ENCODE data around the gene DGKI. TPM values are rescaled to one million over a fixed set of nuclear protein-coding genes. Genes with fewer than 3 reads are reported as not detected.

The DGKI gene
- total RNA-seq, 1 experiment from 2014 or later = 0.79 TPM

DNA sequence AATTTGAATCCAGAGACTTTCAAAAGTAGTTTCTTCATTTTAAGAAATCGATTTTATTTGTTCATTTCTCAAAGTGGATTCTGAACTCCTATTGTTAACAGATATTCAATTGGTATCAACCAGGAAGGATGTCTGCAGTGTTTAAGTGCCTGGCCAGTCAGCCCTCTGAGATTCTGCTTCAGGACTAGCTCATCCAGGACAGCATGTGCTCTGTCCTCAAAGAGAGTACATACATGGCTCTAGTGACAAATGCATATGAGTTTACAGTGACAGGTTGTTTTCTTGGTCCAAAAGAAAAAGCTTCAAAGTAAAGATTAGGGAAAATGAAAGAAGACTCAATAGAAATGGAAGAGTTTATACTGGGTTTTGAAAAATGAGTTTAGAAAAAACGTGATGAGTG lies 494.8 kb downstream of the DGKI start (continued):
- TF ChIP-seq KAT7 (CRISPR knock-in tag; IDR thresholded peaks at IDR 0.05; ENCODE audit: borderline replicate concordance) (no peak), RORB (CRISPR knock-in tag; IDR thresholded peaks at IDR 0.05) (no peak)
- TF ChIP-seq, protein P1, sequence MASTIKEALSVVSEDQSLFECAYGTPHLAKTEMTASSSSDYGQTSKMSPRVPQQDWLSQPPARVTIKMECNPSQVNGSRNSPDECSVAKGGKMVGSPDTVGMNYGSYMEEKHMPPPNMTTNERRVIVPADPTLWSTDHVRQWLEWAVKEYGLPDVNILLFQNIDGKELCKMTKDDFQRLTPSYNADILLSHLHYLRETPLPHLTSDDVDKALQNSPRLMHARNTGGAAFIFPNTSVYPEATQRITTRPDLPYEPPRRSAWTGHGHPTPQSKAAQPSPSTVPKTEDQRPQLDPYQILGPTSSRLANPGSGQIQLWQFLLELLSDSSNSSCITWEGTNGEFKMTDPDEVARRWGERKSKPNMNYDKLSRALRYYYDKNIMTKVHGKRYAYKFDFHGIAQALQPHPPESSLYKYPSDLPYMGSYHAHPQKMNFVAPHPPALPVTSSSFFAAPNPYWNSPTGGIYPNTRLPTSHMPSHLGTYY (CRISPR knock-in tag; IDR thresholded peaks at IDR 0.05) = no peak

DNA sequence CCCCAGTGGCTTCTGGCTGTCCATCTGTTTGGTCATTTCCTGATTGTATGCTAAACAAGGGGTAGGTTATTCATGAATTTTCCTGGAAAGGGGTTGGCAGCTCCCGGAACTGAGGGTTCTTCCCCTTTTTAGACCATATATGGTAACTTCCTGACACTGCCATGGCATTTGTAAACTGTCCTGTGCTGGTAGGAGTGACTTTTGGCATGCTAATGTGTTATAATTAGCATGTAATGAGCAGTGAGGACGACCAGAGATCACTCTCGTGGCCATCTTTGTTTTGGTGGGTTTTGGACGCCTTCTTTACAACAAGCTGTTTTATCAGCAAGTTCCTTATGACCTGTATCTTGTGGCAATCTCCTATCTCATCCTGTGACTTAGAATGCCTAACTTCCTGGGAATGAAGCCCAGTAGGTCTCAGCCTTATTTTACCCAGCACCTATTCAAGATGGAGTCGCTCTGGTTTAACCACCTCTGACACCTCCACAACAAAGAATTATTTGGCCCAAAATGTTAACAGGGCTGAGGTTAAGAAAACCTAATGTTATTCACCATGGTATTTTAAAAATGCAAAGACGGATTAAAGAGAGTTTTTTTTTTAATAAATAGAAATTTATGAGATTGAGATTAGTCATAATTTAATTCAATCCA lies 500.9 kb downstream of the DGKI start:
- POLR2A ChIA-PET = no interaction called here
- CTCF ChIA-PET = no interaction called here
- Mint-ChIP-seq H3K9me3 (peaks cover 3% of the 10 kb centered on the region), H3K4me1 (peaks cover 55% of the 10 kb centered on the region), H3K27ac (no peak overlapping the region), H3K36me3 (no peaks in the 10 kb centered on the region), H3K27me3 (ENCODE audit: low read depth) (peaks cover 19% of the 10 kb centered on the region), H3K4me3 (no peak overlapping the region)
- ATAC-seq (peak; percentile 10; the same call in 1 of the 2 replicates), DNase-seq (ENCODE audit: low spot score) (no peak)
- peak; percentile 64; the same call in 1 of the 2 replicates for TF ChIP-seq MXD4 (CRISPR knock-in tag; IDR thresholded peaks at IDR 0.05; ENCODE audit: borderline replicate concordance)
- TF ChIP-seq ZNF121 (CRISPR knock-in tag; IDR thresholded peaks at IDR 0.05) = no peak
- TF ChIP-seq, protein P2, sequence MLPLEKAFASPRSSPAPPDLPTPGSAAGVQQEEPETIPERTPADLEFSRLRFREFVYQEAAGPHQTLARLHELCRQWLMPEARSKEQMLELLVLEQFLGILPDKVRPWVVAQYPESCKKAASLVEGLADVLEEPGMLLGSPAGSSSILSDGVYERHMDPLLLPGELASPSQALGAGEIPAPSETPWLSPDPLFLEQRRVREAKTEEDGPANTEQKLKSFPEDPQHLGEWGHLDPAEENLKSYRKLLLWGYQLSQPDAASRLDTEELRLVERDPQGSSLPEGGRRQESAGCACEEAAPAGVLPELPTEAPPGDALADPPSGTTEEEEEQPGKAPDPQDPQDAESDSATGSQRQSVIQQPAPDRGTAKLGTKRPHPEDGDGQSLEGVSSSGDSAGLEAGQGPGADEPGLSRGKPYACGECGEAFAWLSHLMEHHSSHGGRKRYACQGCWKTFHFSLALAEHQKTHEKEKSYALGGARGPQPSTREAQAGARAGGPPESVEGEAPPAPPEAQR (CRISPR knock-in tag; IDR thresholded peaks at IDR 0.05) = peak; percentile 70; the same call in 1 of the 2 replicates
- TF ChIP-seq, protein P3, sequence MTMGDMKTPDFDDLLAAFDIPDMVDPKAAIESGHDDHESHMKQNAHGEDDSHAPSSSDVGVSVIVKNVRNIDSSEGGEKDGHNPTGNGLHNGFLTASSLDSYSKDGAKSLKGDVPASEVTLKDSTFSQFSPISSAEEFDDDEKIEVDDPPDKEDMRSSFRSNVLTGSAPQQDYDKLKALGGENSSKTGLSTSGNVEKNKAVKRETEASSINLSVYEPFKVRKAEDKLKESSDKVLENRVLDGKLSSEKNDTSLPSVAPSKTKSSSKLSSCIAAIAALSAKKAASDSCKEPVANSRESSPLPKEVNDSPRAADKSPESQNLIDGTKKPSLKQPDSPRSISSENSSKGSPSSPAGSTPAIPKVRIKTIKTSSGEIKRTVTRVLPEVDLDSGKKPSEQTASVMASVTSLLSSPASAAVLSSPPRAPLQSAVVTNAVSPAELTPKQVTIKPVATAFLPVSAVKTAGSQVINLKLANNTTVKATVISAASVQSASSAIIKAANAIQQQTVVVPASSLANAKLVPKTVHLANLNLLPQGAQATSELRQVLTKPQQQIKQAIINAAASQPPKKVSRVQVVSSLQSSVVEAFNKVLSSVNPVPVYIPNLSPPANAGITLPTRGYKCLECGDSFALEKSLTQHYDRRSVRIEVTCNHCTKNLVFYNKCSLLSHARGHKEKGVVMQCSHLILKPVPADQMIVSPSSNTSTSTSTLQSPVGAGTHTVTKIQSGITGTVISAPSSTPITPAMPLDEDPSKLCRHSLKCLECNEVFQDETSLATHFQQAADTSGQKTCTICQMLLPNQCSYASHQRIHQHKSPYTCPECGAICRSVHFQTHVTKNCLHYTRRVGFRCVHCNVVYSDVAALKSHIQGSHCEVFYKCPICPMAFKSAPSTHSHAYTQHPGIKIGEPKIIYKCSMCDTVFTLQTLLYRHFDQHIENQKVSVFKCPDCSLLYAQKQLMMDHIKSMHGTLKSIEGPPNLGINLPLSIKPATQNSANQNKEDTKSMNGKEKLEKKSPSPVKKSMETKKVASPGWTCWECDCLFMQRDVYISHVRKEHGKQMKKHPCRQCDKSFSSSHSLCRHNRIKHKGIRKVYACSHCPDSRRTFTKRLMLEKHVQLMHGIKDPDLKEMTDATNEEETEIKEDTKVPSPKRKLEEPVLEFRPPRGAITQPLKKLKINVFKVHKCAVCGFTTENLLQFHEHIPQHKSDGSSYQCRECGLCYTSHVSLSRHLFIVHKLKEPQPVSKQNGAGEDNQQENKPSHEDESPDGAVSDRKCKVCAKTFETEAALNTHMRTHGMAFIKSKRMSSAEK (CRISPR knock-in tag; IDR thresholded peaks at IDR 0.05; ENCODE audit: borderline replicate concordance) = 0 out of 2 replicates have a peak, but pooled peaks have one; percentile 26

DNA sequence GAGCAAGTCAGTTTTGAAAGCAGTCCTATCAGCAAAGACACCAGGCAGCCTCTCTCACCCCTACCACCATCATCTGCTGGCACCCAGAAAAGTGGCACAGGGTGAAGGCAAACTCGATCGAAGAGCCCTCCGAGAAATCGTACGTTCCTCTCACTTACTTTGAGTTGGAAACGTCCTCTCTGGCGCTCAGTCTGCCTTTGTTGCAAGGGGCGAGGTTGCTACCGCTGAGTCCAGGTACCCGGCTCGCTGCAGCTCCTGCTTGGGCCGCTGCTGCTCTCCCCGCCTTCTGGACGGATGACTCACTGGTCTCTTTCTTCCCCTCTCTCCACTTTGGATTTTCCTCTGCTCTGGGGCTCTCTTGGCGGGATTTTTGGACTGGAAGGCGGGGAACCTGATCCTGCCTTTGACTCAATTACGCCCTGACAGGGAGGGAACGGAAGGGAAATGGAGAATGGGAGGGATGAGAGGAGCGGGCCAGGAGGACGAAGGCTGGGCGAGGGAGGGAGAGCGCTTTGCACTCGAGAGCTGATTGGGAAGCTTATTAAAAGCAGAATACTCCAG lies 503.4 kb downstream of the DGKI start, which contains the start of gene PTN:
Gene PTN (minus strand): TSS at position 453 of the 561 bp plus-strand sequence. CDS start 88,760 bp downstream, outside the sequence.
- peak; percentile 62 for DNase-seq (ENCODE audit: low spot score)
- H3K4me1 Mint-ChIP-seq = peaks cover 61% of the 10 kb centered on the region
- ATAC-seq = peak; percentile 92
- POLR2A ChIA-PET = no interaction called here
- H3K4me3 Mint-ChIP-seq = peak within 1 kb of the TSS; percentile 83
- H3K36me3 Mint-ChIP-seq = no peaks in the 10 kb centered on the region
- H3K9me3 Mint-ChIP-seq = peaks cover 3% of the 10 kb centered on the region
- CTCF ChIA-PET = interaction anchor here (0.8 to 3.7 kb wide), 6 partner anchors 9 to 248 kb away, joined by 3 to 27 read pairs (median 5); no protein-coding TSS in a partner anchor
- H3K27me3 Mint-ChIP-seq (ENCODE audit: low read depth) = peaks cover 19% of the 10 kb centered on the region
- H3K27ac Mint-ChIP-seq = peak within 1 kb of the TSS; percentile 55
- TF ChIP-seq TEAD1 (CRISPR knock-in tag; IDR thresholded peaks at IDR 0.05) = peak; percentile 48; the same call in 1 of the 2 replicates
- peak; percentile 80; the same call in 1 of the 2 replicates for TF ChIP-seq ETV6 (CRISPR knock-in tag; IDR thresholded peaks at IDR 0.05)
- TF ChIP-seq, protein P4, sequence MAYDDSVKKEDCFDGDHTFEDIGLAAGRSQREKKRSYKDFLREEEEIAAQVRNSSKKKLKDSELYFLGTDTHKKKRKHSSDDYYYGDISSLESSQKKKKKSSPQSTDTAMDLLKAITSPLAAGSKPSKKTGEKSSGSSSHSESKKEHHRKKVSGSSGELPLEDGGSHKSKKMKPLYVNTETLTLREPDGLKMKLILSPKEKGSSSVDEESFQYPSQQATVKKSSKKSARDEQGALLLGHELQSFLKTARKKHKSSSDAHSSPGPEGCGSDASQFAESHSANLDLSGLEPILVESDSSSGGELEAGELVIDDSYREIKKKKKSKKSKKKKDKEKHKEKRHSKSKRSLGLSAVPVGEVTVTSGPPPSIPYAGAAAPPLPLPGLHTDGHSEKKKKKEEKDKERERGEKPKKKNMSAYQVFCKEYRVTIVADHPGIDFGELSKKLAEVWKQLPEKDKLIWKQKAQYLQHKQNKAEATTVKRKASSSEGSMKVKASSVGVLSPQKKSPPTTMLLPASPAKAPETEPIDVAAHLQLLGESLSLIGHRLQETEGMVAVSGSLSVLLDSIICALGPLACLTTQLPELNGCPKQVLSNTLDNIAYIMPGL (CRISPR knock-in tag; IDR thresholded peaks at IDR 0.05) = peak; percentile 42; the same call in 1 of the 2 replicates
- TF ChIP-seq, protein P5, sequence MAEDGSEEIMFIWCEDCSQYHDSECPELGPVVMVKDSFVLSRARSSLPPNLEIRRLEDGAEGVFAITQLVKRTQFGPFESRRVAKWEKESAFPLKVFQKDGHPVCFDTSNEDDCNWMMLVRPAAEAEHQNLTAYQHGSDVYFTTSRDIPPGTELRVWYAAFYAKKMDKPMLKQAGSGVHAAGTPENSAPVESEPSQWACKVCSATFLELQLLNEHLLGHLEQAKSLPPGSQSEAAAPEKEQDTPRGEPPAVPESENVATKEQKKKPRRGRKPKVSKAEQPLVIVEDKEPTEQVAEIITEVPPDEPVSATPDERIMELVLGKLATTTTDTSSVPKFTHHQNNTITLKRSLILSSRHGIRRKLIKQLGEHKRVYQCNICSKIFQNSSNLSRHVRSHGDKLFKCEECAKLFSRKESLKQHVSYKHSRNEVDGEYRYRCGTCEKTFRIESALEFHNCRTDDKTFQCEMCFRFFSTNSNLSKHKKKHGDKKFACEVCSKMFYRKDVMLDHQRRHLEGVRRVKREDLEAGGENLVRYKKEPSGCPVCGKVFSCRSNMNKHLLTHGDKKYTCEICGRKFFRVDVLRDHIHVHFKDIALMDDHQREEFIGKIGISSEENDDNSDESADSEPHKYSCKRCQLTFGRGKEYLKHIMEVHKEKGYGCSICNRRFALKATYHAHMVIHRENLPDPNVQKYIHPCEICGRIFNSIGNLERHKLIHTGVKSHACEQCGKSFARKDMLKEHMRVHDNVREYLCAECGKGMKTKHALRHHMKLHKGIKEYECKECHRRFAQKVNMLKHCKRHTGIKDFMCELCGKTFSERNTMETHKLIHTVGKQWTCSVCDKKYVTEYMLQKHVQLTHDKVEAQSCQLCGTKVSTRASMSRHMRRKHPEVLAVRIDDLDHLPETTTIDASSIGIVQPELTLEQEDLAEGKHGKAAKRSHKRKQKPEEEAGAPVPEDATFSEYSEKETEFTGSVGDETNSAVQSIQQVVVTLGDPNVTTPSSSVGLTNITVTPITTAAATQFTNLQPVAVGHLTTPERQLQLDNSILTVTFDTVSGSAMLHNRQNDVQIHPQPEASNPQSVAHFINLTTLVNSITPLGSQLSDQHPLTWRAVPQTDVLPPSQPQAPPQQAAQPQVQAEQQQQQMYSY (CRISPR knock-in tag; IDR thresholded peaks at IDR 0.05) = 0 out of 2 replicates have a peak, but pooled peaks have one; percentile 24
- no peak for TF ChIP-seq RELA (CRISPR knock-in tag; IDR thresholded peaks at IDR 0.05; ENCODE audit: borderline replicate concordance)
- no peak for TF ChIP-seq NFATC4 (CRISPR knock-in tag; IDR thresholded peaks at IDR 0.05)
- no peak for TF ChIP-seq HMGA2 (CRISPR knock-in tag; IDR thresholded peaks at IDR 0.05)
